Measurements from ENCODE around the gene C1QBP. TPM values are rescaled to one million over a fixed set of nuclear protein-coding genes. Genes with fewer than 3 reads are reported as not detected.

C1QBP gene
- total RNA-seq, 1 donor from 2014 or later: 97.0 TPM

DNA sequence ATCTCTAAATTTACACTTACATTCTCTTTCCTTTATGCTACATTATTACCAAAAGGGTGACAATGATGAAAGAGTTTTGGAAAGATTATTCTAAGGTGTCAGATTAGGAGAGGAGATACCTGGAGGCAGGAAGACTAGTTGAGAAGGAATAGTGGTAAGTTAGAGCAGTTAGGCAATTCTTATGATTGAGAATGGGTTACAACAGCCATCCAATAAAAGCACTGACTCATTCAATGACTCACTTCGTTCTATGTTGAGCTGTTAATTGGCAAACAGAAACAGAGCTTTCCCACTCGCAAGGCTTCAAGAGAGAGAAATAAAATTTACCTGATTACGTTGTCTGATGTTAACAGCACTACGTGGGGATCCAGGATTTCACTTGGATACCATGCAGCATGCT, 25.3 kb downstream of the C1QBP start:
- H3K36me3 ChIP-seq: peaks cover 0 to 49% of the 10 kb centered on the region in 2 donors
- peaks cover 37% of the 10 kb centered on the region for H3K4me1 ChIP-seq
- peak overlapping the region; percentile 40 for H3K27ac ChIP-seq
- intact Hi-C loops (cut with DNase I): no loop called here
- H3K27me3 ChIP-seq: no peaks in the 10 kb centered on the region
- TF ChIP-seq POLR2AphosphoS5 (IDR thresholded peaks at IDR 0.05; ENCODE audit: insufficient read depth in 1 of 2, low read depth in 1 of 2): peak; percentile 7 to 78
- TF ChIP-seq, protein P1, sequence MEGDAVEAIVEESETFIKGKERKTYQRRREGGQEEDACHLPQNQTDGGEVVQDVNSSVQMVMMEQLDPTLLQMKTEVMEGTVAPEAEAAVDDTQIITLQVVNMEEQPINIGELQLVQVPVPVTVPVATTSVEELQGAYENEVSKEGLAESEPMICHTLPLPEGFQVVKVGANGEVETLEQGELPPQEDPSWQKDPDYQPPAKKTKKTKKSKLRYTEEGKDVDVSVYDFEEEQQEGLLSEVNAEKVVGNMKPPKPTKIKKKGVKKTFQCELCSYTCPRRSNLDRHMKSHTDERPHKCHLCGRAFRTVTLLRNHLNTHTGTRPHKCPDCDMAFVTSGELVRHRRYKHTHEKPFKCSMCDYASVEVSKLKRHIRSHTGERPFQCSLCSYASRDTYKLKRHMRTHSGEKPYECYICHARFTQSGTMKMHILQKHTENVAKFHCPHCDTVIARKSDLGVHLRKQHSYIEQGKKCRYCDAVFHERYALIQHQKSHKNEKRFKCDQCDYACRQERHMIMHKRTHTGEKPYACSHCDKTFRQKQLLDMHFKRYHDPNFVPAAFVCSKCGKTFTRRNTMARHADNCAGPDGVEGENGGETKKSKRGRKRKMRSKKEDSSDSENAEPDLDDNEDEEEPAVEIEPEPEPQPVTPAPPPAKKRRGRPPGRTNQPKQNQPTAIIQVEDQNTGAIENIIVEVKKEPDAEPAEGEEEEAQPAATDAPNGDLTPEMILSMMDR (IDR thresholded peaks at IDR 0.05): no peak
- no peak overlapping the region for H3K4me3 ChIP-seq
- H3K9me3 ChIP-seq: no peaks in the 10 kb centered on the region
- no peak for DNase-seq (ENCODE audit: extremely low spot score in 2 of 2)

DNA sequence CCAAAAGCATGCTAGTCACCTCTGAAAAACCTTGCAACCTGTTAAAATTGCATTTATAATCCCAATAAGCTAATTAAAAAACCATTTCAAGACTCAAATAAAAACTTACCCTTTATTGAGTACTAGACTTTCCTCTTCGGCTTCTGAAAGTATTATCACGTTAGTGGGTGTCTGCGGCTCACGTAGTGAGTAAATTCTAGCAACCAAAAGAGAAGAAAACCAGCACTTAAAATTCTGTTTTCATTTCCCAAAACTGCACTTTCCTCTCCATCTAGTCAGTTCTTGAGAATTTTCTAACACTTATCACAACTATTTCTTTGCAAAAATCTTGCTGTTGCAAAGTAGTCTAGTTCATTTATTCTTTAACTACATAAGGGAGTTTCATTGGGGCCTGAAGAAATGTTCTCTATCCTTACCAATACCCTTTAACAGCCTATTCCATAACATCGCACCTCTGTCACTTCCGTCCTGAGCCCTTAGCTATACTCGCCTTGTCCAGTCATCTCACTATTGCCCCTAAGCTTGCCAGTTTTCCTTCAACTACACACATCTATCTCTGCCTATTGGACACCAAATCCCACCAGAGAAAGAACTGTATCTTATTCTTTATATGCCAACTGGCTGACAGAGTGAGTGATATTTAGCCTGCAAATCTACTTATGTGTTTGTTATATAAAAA, 28.2 kb downstream of the C1QBP start:
- H3K27ac ChIP-seq: no peak overlapping the region
- no peak for DNase-seq (ENCODE audit: extremely low spot score in 2 of 2)
- peaks cover 15% of the 10 kb centered on the region for H3K4me1 ChIP-seq
- intact Hi-C loops (cut with DNase I): no loop called here
- no peaks in the 10 kb centered on the region for H3K9me3 ChIP-seq
- TF ChIP-seq POLR2AphosphoS5 (IDR thresholded peaks at IDR 0.05; ENCODE audit: insufficient read depth in 1 of 2, low read depth in 1 of 2): no peak
- H3K4me3 ChIP-seq: no peak overlapping the region
- H3K27me3 ChIP-seq: no peaks in the 10 kb centered on the region
- peaks cover 0 to 75% of the 10 kb centered on the region in 2 donors for H3K36me3 ChIP-seq

DNA sequence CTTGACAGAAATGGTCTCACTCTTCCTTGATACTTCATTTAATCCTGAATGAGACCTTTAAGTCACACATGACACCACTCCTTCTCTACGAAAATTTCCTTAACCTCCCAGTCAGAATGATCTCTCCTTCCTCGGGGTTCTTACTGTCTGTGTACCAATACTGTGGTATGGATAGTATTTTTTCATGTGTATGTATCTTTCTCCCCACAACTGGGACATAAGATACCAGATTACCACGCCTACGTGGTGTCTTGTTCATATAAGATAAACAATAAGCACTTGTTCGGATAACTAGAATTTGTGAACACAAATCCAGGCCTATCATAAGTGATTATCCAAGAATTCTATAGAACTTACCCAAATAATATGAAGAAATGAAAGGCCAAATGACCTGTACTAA, 30.8 kb downstream of the C1QBP start:
- Histone ChIP-seq H3K27ac (no peak overlapping the region), H3K4me3 (no peak overlapping the region), H3K9me3 (no peaks in the 10 kb centered on the region), H3K27me3 (no peaks in the 10 kb centered on the region), H3K4me1 (peaks cover under 1% of the 10 kb centered on the region), H3K36me3 (peaks cover 0 to 87% of the 10 kb centered on the region in 2 donors)
- TF ChIP-seq POLR2AphosphoS5 (IDR thresholded peaks at IDR 0.05; ENCODE audit: insufficient read depth in 1 of 2, low read depth in 1 of 2) (no peak), POLR2A (IDR thresholded peaks at IDR 0.05) (no peak)
- TF ChIP-seq, protein P1 (IDR thresholded peaks at IDR 0.05): no peak
- DNase-seq (ENCODE audit: extremely low spot score in 2 of 2): no peak
- intact Hi-C loops (cut with DNase I): no loop called here

DNA sequence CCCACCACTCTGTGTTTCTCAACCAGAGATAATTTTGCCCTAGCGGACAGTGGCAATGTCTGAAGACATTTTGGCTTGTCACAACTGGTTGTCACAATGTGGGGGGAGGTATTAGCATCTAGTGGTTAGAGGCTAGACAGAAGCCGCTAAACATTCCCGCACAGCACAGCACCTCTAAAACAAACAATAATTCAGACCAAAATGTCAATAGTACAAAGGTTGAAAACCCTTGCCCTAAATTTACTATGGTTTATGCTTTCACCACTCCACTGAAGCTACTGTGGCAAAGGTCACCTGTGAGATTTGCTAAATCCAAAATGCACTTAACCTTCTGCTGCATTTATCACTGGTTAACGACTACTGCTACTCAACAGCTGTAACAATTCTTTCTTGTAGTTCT, 33.6 kb downstream of the C1QBP start:
- H3K4me1 ChIP-seq: no peaks in the 10 kb centered on the region
- intact Hi-C loops (cut with DNase I): no loop called here
- no peaks in the 10 kb centered on the region for H3K9me3 ChIP-seq
- no peak overlapping the region for H3K4me3 ChIP-seq
- H3K27me3 ChIP-seq: no peaks in the 10 kb centered on the region
- H3K36me3 ChIP-seq: peaks cover 0 to 87% of the 10 kb centered on the region in 2 donors
- DNase-seq (ENCODE audit: extremely low spot score in 2 of 2): no peak
- TF ChIP-seq, protein P1 (IDR thresholded peaks at IDR 0.05): no peak
- TF ChIP-seq POLR2A (IDR thresholded peaks at IDR 0.05): no peak
- TF ChIP-seq POLR2AphosphoS5 (IDR thresholded peaks at IDR 0.05; ENCODE audit: insufficient read depth in 1 of 2, low read depth in 1 of 2): no peak
- no peak overlapping the region for H3K27ac ChIP-seq

DNA sequence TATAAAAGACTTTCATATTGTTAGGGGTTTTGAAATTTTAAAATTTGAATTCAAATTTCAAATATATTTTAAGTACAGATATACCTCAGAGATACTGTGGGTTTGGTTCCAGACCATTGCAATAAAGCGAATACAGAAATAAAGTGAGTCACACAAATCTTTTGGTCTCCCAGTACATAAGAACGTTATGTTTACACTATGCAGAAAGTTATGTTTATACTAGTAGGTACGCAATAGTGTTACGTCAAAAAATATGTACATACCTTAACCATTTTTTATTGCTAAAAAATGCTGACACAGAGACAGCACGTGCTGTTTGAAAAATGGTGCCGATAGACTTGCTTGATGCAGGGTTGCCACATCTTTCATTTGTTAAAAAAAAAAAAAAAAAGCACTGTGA, 39.2 kb downstream of the C1QBP start:
- Histone ChIP-seq H3K9me3 (no peaks in the 10 kb centered on the region), H3K27ac (no peak overlapping the region), H3K27me3 (no peaks in the 10 kb centered on the region), H3K4me1 (no peaks in the 10 kb centered on the region), H3K4me3 (no peak overlapping the region), H3K36me3 (peaks cover 0 to 82% of the 10 kb centered on the region in 2 donors)
- no peak for DNase-seq (ENCODE audit: extremely low spot score in 2 of 2)
- intact Hi-C loops (cut with DNase I): no loop called here
- no peak for TF ChIP-seq POLR2A (IDR thresholded peaks at IDR 0.05)
- TF ChIP-seq, protein P1 (IDR thresholded peaks at IDR 0.05): no peak
- TF ChIP-seq POLR2AphosphoS5 (IDR thresholded peaks at IDR 0.05; ENCODE audit: insufficient read depth in 1 of 2, low read depth in 1 of 2): no peak

Data from vagina (tissue), 2 donors.